ENCODE results near the gene SRC.

SRC gene

DNA sequence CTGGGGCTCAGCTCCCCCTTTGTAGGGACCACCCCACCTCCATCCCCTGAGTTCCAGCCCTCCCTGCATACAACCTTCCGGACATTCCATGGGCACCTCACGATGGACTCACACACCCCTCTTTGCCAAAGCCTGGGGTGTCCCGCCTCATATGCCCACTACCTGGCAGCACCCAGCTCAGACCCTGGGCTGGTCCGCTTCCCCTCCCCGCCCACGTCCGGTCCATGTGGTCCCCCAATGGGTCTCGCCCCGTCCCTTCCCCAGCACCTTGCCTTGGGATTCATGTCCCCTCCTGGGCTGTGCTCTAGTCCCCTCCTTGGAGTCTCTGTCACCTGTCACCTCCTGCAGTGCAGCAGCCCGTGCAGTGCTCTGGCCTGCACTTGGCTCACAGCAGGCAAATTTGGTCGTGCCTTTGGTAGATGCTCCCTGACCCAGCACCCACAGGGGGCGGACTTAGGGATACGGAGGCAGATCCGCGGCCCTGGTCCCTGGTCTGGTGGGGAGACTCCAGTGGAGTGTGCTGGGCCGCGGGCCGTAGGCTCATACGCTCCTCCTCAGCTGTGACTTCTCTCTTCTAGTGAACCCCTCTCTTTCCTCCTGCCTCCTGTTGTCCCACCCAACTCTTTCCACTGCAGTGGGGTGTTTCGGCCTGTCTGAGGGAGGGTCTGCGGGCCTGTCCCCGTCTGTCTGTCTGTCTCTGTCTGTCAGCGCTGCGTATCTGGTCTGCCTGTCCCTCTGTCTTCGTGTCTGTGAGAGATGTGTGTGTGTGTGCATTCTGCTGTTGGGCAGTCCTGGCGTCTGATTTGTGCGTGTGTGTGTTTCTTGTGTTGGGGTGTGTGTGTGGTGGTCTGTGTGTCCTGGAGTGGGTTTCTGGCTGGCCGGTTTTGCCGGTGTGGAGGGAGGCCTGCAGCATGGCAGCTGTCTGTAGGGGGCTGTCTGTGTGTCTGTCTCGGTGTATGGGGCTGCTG is 69.5 kb downstream of the SRC start:
- DNase-seq, result no peak

DNA sequence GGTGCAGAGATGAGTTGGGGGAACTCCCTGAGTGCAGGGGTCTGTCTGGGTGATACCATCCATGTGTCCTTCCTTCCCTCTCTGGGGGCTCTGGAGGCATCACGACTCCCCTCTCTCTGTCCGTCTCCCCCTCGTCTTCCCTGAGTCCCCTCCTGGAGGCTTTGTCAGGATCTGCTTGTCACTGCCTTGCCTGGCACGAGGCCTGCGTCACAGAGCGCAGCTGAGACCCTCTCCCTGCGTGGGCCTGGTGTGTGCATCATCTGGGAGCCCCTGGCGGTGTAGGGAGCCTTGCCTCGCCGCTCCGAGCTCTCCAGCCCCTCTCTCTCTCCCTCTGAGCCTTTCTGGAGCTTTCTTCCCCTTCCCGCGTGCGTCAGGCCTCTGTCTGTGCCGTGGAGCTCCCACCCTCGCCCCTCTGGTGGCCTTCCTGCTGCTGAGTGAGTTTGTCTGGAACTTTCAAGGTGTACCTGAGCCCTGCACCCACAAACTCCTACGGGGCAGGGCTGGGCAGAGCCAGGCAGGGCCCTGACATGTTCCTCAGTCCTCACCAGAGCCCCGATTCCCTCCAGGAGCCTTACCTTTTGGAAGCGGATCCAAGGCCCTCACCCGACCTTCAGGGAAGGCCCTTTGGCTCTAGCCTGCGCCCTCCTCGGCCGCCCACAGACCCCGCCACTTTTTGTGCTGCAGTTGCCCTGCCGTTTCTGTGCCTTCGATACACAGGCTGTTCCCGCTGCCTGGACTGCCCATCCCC is 70.3 kb downstream of the SRC start:
- DNase-seq, result no peak

DNA sequence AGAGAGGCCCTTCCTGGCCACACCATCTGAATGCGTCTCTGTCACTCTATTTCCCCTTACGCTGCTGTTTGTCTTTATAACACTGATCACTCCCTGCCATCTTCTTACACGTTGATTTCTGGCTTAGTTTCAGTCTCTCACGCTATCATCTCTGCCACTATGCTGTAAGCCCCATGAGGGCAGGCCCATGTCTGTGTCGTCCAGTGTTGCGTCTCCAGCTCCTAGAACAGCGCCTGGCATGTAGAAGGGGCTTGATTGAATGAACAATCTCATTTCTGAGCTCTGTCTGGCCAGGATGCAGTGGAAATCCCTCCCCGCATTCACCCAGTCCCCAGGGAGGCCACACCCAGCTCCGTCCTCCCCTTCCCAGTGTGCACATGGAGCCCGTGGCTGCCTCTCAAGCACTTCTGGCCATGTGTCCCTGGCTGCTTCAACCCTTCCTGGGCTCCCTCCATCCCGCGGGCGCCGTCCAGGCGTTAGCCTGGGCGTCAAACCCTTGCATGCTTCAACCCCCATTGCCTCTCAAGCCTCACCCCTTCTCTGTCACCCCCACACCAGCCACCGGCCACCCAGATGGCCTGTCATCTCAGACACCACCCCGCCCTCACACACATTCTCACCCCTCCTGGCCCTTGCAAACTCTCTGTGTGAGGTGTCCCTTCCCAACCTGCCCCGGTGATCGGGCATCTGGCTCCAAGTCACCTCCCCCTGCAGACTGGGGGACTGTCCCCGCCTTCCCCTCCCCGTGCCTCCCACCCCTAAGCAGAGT is 71.1 kb downstream of the SRC start:
- DNase-seq, result no peak

DNA sequence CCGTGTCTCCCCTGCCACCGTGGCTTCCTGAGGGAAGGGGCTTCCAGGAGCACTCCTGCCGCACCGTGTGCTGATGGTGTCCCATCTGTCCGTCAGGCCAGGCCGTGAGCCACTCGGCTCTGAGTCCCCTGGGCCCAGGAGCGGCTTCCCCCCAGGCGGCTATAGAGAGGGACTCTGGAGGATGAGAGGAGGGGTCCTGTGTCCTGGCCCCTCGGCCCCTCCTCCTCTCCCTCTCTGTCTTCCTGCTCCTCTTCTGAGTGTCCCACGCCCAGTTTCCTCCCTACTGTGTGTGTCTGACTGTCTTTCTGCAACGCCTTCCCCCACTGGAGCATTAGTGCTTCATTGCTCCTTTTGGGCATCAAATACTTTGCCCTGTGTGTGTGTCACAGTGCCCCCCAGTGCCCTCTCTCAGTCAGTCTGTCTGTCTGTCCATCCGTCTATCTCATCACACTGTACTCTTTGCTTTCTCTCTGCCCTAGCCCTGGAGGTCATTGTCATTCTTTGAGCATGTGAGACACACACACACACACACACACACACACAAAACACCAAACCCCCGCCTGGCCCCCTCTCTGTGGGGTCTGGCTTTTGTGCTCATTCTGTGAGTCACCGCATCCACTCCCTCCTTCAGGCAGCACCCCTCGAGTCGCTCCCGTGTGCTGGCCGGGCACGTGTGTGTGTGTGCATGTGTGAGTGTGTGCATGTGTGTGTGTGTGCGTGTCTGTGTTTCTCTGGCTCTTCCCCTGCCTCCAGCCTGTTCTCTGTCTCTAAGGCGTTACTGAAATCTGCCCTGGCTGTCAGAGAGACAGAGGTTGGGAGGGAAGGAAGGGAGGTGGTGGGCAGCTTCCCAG is 71.9 kb downstream of the SRC start:
- DNase-seq, result no peak

DNA sequence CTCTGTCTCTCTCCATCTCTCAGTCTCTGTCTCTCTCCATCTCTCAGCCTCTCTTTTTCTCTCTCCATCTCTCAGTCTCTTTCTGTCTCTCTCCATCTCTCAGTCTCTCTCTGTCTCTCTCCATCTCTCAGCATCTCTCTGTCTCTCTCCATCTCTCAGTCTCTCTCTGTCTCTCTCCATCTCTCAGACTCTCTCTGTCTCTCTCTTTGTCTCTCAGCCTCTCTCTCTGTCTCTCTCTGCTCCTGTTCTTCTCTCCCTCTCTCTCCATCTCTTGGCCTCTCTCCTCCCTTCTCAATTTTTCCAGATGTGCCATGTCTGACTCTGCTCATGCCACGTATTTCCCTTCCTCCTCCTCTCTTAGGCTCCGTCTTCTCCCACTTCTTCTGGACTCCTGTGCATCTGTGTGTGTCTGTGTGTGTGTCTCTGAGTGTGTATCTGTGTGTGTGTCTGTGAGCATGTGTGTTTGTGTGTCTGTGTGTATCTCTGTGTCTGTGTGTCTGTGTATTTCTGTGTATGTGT is 72.7 kb downstream of the SRC start:
- DNase-seq, result no peak

DNA sequence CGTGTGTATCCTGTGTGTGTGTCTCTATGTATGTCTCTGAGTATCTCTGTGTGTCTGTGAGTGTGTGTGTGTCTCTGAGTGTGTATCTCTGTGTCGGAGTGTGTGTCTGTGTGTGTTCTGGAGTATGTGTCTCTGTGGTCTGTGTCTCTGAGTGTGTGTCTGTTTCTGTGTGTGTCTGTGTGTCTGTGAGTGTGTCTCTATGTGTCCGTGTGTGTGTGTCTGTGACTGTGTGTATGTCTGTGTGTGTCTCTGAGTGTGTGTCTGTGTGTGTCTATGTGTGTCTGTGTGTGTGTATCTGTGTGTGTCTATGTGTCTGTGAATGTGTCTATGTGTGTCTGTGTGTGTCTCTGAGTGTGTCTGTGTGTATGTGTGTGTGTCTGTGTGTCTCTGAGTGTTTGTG is 73.4 kb downstream of the SRC start:
- no peak for DNase-seq

DNA sequence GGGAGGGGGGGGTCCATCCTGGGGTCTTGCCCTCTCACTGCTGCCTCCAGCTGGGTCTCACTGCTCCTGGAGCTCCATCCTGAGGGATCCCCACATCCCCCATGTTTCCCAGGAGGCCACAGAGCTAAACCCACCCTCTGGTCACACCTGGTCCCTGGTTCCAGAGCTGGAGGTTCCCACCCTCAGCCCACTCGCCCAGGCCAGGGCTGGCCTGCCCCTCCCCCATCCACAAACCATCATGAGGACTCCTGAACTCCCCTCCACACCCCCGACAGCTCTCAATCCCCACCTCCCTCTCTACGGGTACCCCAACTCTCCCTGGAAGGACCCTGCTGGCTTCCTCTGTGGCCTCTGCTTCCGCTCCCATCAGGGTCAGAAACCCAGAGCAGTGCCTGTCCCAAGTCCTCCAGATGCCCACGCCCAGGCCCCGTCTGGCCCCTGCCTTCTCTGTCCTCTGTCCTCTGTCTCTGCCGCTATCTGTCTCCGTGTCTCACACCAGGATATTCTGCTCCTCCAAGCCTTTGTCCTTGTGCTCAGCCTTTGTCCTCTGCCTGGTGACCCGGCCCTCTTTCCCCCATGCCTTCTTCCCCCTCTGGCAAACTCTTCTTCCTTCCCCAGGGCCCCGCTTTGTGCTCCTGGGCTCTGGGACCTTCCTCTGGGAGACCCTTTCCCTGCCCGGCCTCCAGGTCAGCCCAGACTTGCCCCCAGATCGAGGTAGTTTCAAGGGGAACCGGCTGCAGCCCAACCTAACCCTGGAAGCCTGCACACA is 74.0 kb downstream of the SRC start:
- DNase-seq, result no peak

DNA sequence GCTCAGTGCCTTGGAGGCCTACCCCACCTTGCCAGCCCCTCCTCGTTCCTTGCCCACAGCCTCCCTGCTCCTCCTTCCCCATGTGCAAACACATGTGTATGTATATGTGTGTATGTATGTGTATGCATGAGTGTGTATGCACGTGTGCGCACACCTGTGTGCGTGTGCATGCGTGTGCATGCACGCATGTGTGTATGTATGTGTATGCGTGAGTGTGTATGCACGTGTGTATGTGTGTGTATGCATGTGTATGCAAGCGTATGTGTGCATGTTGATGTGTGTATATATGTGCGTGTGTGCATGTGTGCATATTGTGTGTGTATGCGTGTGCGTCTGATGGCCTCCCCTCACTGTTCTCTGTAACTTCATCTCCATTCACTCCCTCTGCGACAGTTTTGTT is 74.7 kb downstream of the SRC start:
- no peak for DNase-seq

DNA sequence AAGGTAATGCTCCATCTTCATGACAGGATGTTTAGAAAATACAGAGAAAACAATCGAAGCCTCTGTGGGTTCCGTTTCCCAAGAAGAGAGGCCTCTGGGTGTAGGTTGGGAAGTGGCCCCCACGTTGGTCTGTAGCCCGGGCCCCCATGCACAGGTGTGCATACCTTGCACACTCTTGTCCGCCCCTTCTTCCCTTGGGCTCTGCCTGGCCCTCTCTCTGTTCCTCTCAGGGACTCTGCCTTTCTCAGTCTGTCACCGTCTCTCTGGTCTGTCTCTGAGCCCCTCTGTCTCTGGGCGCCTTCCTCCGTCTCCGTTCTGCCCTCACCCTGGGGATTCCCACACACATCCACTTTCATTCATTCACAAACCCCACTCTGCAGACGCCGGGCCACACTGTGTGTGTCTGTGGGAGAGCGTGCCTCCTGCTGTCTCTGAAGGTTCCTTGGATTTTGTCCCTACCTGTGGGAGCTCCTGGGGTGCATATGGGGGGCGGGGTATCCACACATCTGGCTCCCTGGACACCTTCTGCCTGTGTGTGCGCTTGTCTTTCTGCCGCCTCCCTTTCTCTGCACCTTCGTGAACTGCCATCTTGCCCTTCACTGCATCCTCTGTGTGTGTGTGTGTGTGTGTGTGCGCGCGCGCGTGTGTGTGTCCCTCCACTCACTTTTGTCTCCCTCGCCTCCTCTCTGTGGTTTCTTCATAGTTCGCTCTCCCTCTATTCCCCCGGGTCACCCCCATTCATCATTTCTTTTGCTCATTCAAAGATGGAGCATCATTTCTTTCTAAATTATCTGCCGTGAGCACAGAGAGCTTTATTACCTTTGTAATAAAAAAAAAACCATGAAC is 75.3 kb downstream of the SRC start:
- no peak for DNase-seq

DNA sequence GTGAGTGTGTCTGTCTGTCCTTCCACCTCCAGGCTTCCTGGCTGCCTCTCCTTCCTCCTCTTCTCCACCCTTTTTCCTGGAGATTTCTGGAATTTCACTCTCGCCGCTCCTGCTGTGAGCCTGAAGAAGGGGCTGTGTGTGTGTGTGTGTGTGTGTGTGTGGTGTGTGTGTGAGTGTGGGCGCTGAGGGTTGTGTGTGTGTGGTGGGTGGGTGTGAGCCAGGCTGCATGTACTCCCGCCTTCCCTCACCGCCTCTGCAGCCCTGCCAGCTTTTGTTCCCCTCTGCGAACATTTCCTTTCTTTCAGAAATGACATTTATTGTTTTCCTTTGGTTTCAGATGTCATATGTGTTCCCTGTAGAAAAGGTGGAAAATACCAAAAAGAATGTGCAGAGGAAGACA is 76.0 kb downstream of the SRC start:
- DNase-seq, result no peak

DNA sequence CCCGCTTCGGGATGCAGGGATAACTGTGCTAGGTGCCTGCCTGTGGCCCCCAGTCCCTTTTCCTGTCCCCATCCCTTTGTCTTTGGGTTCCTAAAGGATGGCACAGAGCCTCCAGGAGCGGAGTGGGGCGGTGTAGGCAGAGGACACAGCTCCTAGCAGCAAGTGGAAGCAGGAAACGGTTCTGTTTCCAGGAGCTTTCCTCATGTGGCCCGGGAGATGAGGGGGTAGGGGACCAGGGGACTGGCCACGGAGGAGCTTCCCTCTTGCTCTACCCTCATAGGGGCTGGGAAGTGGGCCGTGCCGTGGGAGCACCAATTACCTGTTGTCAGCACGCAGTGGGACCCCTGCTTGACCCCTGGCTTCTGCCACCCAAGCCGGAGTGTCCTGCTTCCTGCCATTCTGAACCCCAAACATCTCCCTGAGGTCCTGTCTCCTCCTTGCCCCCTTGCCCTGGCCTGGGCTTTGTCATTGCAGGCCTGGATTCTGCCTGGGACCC is 76.9 kb downstream of the SRC start:
- no peak for DNase-seq

DNA sequence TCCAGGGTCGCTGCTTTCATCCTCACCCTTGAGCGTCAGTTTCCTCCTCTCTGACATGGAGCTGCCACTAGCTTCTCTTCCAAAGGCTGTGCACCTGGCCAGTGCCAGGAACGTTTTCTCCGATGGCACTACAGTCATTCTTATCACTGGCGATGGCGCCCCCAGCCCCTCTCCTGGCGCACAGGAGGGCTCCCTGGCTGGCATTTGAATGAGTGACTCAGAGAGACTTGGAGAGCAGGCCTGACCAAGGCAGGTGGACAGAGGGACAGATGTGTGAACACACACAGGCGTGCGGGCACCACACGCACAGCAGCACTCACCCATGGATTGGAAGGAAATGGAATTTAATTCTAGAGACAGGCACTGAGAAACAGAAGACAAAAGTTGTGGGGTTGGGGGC is 77.6 kb downstream of the SRC start:
- no peak for DNase-seq

DNA sequence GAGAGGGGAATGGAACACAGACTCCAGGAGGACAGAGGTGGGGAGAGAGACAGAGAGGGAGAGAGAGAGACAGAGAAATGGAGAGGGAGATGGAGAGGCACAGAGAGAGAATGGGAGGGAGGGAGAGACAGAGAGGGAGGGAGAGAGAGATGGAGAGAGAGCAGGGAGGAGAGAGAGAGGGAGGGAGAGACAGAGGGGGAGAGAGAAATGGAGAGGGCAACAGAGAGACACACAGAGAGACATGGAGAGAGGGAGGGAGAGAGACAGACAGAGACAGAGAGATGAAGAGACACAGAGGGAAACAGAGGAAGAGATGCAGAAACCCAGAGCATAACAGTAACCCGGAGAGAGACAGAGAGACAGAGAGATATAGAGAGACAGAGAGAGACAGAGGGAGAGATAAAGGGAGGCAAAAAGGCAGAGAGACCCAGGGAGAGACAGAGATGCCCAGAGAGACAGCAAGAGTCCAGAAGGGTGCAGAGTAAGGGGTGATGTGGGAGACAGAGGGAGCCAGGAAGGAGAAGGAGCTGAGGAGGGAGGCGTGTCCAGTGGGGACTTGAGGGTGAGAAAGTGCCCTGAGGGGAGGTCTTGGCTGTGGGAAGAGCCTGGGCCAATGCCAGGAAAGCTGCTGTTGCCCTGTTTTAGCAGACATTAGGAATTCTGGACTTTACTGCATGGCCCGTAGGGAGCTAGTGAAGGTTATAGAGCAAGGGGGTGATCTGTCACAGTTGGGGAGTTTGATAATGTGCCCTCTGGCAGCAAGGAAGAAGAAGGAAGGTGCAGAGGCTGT is 78.3 kb downstream of the SRC start:
- DNase-seq, result no peak

DNA sequence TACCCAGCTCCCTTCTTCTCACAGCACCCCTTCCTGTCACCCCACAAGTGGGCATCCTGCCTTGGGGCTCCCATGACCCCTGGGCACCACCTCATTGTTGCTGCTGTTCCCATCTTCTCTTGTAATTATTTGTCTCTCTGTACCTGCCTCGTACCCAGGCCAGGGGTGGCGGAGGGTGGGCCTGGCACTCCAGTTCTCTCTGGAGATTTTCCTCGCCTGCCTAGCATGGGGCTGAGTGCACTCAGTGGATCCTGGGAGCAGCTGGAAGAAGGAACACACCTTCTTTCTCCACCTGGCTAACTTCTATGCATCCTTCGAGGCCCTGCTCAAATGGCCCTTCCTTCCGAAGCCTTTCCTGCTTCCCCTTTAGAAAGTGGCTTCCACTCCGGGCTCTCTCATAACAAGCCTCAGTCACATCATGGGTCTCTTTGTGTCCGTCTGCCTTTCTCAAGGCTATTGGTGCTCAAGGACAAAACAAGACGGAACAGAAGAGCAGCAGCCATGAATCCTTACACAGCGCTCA is 79.2 kb downstream of the SRC start:
- DNase-seq, result no peak

DNA sequence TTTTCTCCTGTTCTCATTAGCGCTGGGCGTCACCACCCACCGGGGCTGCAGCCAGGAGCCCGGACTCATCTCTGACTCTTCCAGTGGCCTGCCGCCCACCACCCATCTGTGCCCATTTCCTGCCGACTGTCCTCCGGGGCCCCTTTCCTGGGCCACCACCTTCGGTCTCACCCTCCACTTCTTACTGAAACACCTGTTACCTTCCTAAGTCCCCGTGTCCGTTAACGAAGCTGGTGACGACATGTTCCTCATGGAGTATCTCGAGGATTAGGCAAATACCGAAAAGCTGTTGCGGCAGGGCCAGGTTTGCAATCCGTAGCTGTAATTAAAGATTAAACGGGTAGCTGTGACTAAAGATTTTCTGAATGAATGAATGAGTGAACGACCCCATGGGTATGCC is 80.2 kb downstream of the SRC start:
- no peak for DNase-seq

DNA sequence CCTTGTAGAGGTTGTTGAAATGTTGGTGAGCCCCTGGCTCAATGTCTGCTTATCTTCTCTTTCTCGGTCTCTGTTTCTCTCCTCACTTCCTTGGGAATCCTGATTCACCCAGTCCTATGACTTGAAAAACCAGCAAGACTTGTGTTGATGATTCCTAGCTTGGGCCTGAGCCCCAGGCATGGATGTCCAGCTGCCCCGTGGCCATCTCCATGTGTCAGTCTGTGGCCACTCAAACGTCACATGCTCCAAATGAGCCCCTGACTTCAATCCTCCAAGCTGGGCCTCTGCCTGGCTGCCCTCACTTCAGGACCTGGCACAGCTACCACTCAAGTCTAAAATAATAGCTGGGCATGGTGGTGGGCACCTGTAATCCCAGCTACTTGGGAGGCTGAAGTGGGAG is 81.0 kb downstream of the SRC start:
- no peak for DNase-seq

DNA sequence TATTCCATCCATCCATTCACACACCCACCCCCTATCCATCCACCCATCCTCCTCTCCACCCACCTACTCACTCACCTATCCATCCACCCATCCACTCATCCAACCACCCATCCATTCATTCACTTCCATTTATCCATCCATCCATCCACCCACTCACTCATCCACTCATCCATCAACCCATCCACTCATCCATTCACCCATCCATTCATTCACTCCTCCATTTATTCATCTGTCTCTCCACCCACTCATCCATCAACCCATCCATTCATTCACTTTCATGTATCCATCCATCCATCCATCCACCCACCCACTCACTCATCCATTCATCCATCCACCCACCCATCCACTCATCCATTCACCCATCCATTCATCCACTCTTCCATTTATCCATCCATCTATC is 84.1 kb downstream of the SRC start:
- DNase-seq, result no peak

DNA sequence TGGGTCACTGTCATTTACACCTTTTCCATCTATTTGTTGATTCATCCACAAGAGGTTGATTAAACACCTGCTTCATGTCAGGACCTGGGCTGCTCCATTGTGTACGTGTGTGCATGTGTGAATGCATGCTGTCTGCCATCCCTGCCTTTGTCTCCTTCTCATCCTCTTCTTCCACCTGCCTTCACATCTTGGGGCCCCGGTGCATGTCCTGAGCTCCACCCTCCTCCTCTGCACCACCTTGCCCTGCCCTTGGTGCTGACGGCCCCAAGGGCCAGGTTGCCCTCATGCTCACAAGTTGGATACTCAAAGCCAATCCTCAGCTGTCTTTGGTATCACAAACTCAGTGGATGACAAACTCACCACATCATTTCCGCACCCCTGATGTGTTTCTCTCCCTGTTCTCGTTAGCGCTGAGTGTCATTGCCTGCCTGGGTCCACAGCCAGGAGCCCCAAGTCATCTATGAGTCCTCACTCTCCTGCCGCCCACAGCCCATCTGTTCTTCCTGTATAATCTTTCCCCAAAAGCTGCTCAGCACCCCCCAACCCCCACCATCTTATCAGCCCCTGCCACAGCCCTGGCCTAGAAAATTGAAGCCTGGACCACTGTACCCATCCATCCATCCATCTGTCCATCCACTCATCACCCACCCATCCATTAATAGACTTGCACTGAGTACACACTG is 85.0 kb downstream of the SRC start:
- DNase-seq, result no peak

DNA sequence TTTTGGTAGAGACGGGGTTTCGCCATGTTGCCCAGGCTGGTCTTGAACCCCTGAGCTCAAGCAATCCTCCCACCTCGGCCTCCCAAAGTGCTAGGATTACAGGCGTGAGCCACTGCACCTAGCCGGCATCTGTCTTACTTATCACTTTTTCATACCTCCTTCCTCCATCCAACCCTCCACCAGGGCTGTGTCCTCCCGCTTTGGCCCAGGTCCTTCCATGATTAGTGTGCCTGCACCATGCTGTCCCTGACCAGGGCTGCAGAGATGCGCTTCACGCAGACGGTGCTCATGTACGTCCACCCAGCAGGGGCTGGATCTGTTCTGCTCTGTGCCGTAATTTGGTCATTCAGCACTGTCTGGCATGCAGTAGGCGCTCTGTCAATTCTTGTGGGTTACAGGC is 85.8 kb downstream of the SRC start:
- no peak for DNase-seq
